Measurements from ENCODE around the gene CCDC33. TPM values are rescaled to one million over a fixed set of nuclear protein-coding genes. Genes with fewer than 3 reads are reported as not detected.

CCDC33 gene
- total RNA-seq, 1 experiment from 2014 or later, result 0.15 TPM

DNA sequence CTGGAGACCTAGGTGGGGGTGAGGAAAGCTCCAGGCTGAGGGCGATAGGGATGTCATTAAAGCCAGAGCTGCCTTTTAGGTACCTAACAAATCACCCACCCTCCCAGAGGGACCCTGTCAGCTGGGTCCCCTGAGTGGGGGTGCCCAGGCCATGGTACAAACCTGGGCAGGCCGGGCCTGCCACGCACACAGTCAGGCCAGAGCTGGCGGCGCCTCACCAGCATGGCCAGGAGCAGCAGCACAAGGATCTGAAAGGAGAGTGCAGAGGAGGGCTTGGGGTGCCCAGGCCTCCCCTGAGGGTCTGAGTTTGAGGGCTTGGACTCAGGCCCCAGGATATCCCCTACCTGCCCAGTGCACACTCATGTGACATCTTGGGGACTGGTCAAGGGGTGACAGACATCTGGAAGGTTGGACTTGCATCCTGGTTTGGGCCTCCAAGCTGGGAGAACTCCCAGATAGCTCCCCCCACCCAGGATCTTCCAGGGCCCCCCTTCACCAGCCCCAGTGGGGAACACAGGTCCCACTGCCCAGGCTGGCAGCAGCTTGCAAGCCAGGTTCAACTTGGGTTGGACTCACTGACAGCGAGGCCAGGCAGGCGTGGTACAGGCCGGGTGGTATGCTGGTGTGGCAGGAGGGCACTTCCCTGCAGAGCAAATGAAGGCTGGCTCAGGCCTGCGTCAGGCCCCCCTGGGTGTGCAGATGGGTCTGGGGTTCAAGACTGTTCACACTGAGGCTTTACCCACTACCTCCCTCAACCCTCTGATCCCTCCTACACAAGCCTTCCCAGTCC is 38.8 kb upstream of the CCDC33 start:
- ChIA-PET CTCF (no interaction called here), POLR2A (no interaction called here), RAD21 (ENCODE audit: low non-redundant PET in 1 of 2, low total read pairs in 2 of 2, uncharacterized antibody in 2 of 2, unreplicated experiment in 2 of 2) (no interaction called here)
- no TSS peak for BruUV-seq (replicated peaks)
- no peak overlapping the region for H3K27ac ChIP-seq (ENCODE audit: low read depth, low read length)
- no peaks in the 10 kb centered on the region for H3K9me3 ChIP-seq (ENCODE audit: control insufficient read depth in 1 of 2, insufficient read depth in 1 of 2, low read depth in 1 of 2, low read length in 2 of 2)
- H3K4me3 ChIP-seq (replicated peaks in 1 of 2; ENCODE audit: low read depth in 1 of 2, low read length in 2 of 2), result no peak overlapping the region
- H3K79me2 ChIP-seq (ENCODE audit: insufficient read depth, low read length), result no peaks in the 10 kb centered on the region
- no peaks in the 10 kb centered on the region for H3K9me2 ChIP-seq (ENCODE audit: insufficient read depth)
- DNase-seq (ENCODE audit: low read depth, low spot score), result no peak
- H2AFZ ChIP-seq (ENCODE audit: low read depth, low read length, poor library complexity, severe bottlenecking), result no peak overlapping the region
- no peaks in the 10 kb centered on the region for H3K36me3 ChIP-seq (ENCODE audit: control insufficient read depth in 1 of 2, insufficient read depth in 2 of 2, low read length in 2 of 2)
- intact Hi-C loops (cut with micrococcal nuclease), result no loop called here
- no peak for ATAC-seq
- TF ChIP-seq ELF1 (IDR thresholded peaks at IDR 0.05; ENCODE audit: borderline replicate concordance, low read depth) (no peak), JUND (IDR thresholded peaks at IDR 0.05) (no peak), ATF3 (IDR thresholded peaks at IDR 0.05) (no peak)
- TF ChIP-seq, protein P1, sequence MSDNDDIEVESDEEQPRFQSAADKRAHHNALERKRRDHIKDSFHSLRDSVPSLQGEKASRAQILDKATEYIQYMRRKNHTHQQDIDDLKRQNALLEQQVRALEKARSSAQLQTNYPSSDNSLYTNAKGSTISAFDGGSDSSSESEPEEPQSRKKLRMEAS (IDR thresholded peaks at IDR 0.05), result no peak
- no peaks in the 10 kb centered on the region for H4K20me1 ChIP-seq (ENCODE audit: insufficient read depth)
- peaks cover 13% of the 10 kb centered on the region; the same call in 1 of the 2 replicates for H3K27me3 ChIP-seq (ENCODE audit: insufficient read depth, low read length)
- peak overlapping the region; percentile 66; the same call in 1 of the 2 replicates for H3K4me2 ChIP-seq (ENCODE audit: low read length)
- peaks cover 41 to 94% of the 10 kb centered on the region in 2 experiments for H3K4me1 ChIP-seq (ENCODE audit: control insufficient read depth in 1 of 2, insufficient read depth in 2 of 2, low read length in 2 of 2)
- no peak overlapping the region for H3K9ac ChIP-seq (ENCODE audit: low read length)

- Histone ChIP-seq H3K4me1 (ENCODE audit: control insufficient read depth in 1 of 2, insufficient read depth in 2 of 2, low read length in 2 of 2) (peaks cover 40 to 80% of the 10 kb centered on the region in 2 experiments), H3K4me3 (replicated peaks in 1 of 2; ENCODE audit: low read depth in 1 of 2, low read length in 2 of 2) (no peak overlapping the region), H3K79me2 (ENCODE audit: insufficient read depth, low read length) (no peaks in the 10 kb centered on the region), H3K27me3 (ENCODE audit: insufficient read depth, low read length) (peaks cover 23% of the 10 kb centered on the region; the same call in 1 of the 2 replicates), H3K9me2 (ENCODE audit: insufficient read depth) (no peaks in the 10 kb centered on the region), H3K9ac (ENCODE audit: low read length) (no peak overlapping the region), H3K36me3 (ENCODE audit: control insufficient read depth in 1 of 2, insufficient read depth in 2 of 2, low read length in 2 of 2) (no peaks in the 10 kb centered on the region), H2AFZ (ENCODE audit: low read depth, low read length, poor library complexity, severe bottlenecking) (no peak overlapping the region), H3K4me2 (ENCODE audit: low read length) (no peak overlapping the region), H3K27ac (ENCODE audit: low read depth, low read length) (no peak overlapping the region), H3K9me3 (ENCODE audit: control insufficient read depth in 1 of 2, insufficient read depth in 1 of 2, low read depth in 1 of 2, low read length in 2 of 2) (no peaks in the 10 kb centered on the region), H4K20me1 (ENCODE audit: insufficient read depth) (no peaks in the 10 kb centered on the region)
- BruUV-seq (replicated peaks), result no TSS peak
- ATAC-seq (no peak), DNase-seq (ENCODE audit: low read depth, low spot score) (no peak)
- intact Hi-C loops (cut with micrococcal nuclease), result no loop called here
- CTCF ChIA-PET, result no interaction called here
- RAD21 ChIA-PET (ENCODE audit: low non-redundant PET in 1 of 2, low total read pairs in 2 of 2, uncharacterized antibody in 2 of 2, unreplicated experiment in 2 of 2), result no interaction called here
- POLR2A ChIA-PET, result no interaction called here
- no peak for TF ChIP-seq FOSL1 (IDR thresholded peaks at IDR 0.05; ENCODE audit: low read depth)
- TF ChIP-seq CBX3 (IDR thresholded peaks at IDR 0.05; ENCODE audit: low read depth), result no peak
- TF ChIP-seq, protein P1 (IDR thresholded peaks at IDR 0.05), result no peak
- TF ChIP-seq EZH2phosphoT487 (IDR thresholded peaks at IDR 0.05; ENCODE audit: borderline replicate concordance), result no peak
- TF ChIP-seq, protein P2, sequence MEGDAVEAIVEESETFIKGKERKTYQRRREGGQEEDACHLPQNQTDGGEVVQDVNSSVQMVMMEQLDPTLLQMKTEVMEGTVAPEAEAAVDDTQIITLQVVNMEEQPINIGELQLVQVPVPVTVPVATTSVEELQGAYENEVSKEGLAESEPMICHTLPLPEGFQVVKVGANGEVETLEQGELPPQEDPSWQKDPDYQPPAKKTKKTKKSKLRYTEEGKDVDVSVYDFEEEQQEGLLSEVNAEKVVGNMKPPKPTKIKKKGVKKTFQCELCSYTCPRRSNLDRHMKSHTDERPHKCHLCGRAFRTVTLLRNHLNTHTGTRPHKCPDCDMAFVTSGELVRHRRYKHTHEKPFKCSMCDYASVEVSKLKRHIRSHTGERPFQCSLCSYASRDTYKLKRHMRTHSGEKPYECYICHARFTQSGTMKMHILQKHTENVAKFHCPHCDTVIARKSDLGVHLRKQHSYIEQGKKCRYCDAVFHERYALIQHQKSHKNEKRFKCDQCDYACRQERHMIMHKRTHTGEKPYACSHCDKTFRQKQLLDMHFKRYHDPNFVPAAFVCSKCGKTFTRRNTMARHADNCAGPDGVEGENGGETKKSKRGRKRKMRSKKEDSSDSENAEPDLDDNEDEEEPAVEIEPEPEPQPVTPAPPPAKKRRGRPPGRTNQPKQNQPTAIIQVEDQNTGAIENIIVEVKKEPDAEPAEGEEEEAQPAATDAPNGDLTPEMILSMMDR (IDR thresholded peaks at IDR 0.05 in 2 of 3, conservative IDR thresholded peaks at IDR 0.05 in 1 of 3; ENCODE audit: borderline replicate concordance in 1 of 3, insufficient read depth in 1 of 3, low read depth in 2 of 3, low read length in 2 of 3), result no peak
- TF ChIP-seq SRF (IDR thresholded peaks at IDR 0.05; ENCODE audit: low read depth), result no peak
- TF ChIP-seq RAD21 (IDR thresholded peaks at IDR 0.05; ENCODE audit: low read depth), result no peak
- TF ChIP-seq, protein P3, sequence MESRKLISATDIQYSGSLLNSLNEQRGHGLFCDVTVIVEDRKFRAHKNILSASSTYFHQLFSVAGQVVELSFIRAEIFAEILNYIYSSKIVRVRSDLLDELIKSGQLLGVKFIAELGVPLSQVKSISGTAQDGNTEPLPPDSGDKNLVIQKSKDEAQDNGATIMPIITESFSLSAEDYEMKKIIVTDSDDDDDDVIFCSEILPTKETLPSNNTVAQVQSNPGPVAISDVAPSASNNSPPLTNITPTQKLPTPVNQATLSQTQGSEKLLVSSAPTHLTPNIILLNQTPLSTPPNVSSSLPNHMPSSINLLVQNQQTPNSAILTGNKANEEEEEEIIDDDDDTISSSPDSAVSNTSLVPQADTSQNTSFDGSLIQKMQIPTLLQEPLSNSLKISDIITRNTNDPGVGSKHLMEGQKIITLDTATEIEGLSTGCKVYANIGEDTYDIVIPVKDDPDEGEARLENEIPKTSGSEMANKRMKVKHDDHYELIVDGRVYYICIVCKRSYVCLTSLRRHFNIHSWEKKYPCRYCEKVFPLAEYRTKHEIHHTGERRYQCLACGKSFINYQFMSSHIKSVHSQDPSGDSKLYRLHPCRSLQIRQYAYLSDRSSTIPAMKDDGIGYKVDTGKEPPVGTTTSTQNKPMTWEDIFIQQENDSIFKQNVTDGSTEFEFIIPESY (IDR thresholded peaks at IDR 0.05; ENCODE audit: extremely low read depth, insufficient replicate concordance, low read length), result no peak
- TF ChIP-seq EZH2 (IDR thresholded peaks at IDR 0.05), result no peak
- no peak for TF ChIP-seq JUND (IDR thresholded peaks at IDR 0.05)
Observed at GRCh38 chr15:74199297-74199652, 36.9 kb upstream of the CCDC33 start.

Measured in HCT116 (cell line).